COLO668 (cell line): Measurements from ENCODE around the gene RFXANK.
"Not testable (repeated sequence)": the region's sequence is repeated elsewhere in the genome, so short reads cannot be mapped to it uniquely, and the experiment has no call there.

Experiments
- DNase-seq: peaks from one replicate; lab custom pipeline; 2025; ENCODE audit not compliant: unreplicated experiment; lab: John Stamatoyannopoulos, UW

Gene RFXANK

DNA sequence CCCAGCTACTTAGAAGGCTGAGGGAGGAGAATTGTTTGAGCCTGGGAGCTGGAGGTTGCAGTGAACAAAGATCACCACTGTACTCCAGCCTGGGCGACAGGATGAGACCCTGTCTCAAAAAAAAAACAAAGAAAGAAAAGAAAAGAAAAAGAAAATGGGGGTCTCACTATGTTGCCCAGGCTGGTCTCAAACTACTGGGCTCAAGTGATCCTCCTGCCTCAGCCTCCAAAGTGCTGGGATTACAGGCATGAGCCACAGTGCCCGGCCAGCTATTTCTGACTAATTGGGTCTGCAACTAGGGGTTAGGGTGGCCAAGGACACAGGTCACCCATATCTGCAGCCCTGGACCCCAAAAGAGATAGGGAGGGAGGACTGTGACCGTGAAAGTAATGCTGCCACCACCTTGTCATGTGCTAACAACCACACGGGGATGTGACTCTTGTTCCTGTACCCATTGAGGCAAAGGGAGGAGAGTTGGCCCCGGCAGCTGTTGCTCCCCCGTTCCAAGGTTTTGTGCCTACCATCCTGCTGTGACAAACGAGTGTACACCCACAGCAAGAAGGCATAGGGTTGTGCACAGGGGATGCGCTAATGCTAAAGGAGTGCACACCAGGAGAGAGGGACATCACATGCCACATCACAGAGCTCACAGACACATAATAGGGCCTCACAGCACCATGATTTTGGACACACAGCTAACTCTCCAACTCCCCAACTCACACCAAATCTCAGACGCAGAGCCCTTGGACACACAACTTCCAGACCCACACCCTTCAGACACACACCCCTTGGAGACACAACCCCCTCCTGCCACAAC is 22.6 kb upstream of the RFXANK start:
- DNase-seq = no peak

DNA sequence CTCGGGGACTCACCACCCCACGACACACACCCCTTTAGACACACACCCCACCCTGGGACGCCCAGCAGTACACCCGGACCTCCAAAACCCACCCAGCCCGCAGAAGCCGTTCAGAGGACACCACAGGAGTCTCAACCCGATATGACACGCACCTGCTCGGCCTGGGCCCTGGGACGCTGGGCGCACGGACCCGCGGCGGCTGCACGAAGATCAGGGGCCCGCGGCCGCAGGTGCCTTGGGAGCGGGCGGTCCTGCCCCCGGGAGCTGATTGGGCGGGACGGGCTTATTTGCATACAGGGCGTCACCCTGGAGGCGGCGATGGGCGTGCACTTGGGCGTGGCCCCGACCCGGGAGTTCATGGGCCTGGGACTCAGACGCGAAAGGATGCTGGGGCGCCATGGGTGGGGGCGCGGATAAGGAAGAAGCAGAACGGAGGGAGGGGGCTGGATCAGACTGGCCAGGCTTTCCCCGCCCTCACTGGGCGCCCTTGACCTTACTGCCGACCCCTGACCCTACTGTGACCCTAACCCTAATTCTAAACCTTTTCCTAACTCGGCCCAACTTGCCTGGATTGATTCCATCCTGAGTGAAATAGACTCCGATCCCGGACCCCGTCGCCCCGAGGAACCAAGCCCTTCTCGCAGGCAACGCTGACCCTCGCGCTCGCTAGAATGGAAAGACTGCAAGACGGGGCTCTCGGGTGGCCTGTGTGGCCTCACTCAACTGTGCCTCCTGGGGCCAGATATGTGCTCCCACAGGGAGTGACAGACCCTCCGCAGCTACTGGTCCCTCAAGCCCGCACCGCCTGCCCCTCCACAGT is 21.8 kb upstream of the RFXANK start, which contains the start of gene MEF2B:
TSS of gene MEF2B (minus strand) at position 211 of the 820 bp plus-strand sequence. CDS start 19,528 bp downstream, outside the sequence.
- peak; percentile 77 for DNase-seq

DNA sequence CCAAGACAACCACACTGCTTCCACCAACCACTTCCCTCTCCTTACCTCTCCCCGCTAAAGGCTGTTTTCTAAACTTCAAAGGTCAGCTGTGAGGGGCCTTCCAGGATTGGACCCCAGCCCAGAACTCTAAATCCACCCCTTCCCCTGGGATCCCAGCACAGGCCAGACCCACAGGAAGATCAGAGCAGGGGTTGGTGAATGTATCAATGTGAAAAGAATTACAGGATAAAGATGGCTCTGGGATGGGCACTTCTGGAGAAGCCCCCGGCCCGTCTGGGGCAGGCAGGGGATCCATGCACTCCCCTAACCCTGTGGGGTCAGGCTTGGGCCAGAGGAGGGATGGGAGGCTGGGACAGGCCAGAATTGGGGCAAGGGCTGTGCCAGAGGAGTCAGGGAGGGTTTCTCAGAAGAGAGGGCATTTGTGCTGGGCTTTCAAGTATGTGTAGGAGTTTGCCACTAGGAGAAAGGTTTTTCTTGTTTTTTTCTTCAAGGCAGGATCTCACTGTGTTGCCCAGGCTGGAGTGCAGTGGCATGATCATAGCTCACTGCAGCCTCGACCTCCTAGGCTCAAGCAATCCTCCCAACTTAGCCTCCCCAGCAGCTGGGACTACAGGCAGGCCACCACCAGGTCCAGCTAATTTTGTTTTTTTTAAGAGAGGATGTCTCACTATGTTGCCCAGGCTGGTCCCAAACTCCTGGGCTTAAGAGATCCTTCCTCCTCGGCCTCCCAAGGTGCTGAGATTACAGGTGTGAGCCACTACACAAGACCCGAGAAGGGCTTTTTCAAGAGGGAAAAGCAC is 21.0 kb upstream of the RFXANK start:
- DNase-seq = no peak

DNA sequence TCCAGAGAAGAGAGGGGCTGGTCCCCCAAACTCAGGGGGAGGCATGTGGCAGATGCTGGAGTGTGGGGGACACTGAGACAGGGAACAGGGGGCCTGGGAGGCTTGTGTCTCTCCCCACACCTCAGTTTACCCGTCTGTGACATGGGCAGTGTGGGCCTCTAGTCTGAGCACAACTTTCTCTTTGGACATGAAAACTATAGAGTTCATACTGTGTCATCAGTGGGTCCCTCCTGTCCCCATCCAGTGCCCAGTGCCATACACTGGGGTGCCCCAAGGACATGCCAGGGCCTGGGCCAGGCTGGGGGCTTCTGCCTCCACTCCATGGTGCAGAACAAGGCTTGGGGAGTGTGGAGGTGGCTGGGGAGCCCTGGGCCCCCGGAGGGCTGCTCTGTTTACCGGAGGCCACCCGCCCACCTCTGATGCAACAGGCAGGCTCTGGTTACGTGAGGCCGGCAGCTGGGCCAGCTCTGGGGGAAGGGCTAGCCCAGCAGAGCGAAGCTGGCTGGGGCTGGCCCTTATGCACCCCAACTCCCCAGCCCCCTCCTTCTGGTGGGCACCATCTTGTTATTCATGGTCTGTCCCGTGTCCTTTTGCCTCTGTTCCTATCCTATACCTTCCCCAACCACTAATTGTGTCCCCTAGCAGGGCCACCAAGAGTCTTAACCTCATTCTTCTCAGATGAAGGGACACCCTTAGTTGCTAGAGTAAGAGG is 20.1 kb upstream of the RFXANK start:
- DNase-seq = peak; percentile 20

DNA sequence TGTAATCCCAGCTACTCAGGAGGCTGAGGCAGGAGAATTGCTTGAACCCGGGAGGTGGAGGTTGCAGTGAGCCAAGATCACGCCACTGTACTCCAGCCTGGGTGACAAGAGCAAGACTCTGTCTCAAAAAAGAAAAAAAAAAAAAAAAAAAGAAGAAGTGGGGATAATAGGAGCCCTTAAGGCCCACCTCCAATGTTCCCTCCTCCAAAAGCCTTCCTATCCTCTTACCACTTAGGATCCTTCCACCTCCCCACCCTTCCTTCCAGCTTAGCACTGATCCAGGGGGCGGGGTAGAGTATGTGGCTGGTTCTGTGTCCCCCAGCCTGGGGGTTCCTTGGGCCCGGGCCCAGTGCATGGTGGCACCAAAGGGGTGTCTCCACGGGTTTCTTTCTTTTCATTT is 18.8 kb upstream of the RFXANK start:
- DNase-seq = not testable (repeated sequence)

DNA sequence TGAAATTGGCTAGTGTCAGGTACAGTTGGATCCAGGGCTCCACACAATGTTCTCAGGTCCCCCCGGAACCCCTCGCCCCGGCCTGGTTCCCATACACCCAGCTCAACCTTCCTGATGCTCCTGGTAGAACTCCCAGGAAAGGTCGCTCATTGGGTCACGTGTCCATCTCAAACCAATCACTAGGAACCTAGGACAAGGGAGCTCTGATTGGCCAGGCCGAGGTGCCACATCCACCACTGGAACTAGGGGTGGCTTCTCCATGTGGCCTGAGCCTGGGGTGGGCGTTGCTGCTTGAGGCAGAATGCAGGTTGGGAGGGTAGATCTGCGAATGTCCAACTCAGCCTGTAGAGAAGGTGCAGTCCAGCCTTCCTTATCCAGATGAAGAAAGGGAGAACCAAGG is 15.1 kb upstream of the RFXANK start:
- no peak for DNase-seq

DNA sequence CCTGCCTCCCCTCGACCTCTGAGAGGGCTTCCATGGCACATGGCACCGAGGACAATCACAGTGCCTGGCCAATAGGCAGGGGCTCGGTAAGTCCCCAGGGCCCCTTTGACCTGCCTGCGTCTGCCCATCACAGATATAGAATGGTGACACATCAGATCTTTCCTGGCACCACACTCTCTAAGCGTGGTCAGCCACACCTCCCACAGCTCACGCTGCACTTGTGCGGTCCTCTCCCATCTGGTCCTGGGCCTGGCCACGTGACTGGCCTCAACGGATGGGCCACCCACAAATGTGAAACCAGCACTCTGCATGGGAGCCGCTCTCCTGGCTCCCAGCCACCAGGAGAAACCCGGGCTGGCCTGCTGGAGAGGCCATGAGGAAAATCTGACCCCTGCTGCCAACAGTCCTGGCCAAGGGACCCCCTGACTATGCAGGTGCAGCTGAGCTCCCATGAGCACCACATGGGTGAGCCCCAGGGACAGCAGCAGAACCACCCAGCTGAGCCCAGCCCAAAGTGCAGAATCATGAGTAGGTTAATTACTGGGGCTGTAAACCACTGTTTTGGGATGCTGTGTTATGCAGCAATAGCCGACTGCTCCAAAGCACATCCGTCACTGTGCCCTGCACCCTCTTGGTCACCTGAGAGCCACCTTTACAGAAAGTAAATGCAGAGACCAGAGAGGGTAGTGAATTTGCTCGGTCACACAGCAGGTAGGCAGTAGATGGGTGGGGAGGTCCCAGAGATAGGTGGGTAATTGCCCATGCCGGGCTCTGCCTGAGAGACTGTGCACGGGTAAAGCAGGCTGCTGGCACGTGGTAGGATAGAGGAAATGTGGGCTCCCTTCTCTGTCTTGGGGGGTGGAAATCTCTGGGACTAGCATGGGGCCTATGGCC is 12.3 kb upstream of the RFXANK start:
- no peak for DNase-seq

DNA sequence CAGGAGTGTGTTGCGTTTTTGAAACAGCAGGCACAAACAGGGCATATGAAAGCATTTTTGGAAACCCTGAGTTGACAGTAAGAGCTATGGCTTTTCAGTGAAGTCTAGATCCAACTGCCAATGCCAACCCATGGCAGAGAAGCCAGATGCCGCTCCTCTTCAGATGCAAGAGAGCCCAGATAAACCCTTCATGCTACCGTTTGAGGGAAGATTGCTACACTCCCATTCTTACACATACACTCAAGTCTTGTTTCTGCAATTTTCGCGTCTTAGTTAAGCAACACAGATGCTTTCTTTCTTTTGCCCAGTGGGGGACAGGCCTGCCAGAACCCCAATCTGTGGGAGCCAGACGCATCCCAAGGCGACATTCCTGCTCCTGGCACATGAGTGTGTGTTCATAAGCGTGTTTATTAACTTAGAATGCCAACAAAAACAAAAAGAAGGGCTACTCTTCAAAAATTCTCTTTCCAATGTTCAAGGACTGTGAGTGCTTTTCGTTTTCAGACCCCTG is 10.5 kb upstream of the RFXANK start:
- DNase-seq = no peak

DNA sequence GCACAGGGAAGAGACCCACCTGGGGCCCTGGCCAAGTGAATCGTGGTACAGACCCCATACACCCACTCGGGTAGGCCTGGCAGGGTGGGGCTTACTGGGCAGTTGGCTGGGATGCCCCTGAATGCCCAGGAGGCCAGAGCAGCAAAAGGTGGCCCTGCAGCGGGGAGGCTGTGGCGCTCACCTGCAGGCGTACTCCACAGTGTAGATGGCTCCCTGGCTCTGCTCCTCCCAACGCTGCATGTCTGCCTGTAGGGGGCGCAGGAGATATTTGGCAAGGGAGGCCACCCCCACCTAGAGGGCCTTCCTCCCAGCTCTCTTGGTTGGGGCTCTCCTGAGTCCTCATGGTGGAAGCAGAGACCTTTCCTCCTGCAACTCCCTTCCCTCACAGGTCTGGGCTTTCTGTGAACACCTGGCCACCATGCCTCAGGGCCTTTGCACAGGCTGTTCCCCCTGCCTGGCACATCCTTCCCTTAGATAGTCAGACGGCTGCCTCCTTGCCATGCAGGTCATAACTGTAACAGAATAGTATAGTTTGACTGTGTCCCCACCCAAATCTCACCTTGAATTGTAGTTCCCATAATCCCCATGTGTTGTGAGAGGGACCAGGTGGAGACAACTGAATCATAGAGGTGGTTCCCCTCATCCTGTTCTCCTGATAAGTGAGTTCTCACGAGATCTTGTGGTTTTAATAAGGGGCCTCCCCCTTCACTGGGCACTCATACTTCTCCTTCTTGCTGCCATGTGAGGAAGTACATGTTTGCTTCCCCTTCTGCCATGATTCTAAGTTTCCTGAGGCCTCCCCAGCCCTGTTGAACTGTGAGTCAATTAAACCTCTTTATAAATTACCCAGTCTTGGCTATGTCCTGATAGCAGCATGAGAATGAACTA is 6.0 kb upstream of the RFXANK start:
- DNase-seq = peak; percentile 49

DNA sequence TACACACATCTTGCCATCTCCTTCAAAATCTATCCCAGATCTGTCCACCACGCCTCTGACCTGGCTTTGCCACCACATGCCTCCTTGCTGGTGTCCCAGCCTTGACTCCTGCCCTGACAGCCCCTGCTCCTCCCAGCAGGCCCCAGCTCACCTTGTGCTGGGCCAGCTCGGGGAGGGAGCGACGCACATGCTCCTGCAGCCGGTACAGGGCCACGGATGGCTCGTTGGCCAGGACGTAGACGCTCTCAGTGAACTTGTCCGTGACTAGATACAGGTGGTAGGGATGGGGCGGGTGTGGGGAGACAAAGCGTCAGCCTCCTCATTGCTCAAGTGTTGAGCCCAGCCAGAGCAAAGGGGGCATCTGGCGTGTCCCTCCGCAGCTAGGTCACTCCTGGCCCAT is 5.3 kb upstream of the RFXANK start:
- no peak for DNase-seq

DNA sequence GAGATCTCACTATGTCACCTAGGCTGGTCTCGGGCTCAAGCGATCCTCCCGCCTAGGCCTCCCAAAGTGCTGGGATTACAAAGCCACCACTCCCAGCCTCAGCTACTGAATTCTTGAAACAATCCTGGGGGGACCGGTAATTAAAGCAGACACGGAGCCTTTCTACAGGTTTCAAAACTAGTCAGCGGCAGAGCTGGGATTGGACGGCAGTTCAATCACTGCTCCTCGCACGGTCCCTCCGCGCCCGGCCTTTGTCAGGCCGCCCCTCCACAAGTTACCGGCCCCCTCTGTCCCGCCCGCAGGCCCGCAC is 335 bp upstream of the RFXANK start:
- no peak for DNase-seq

DNA sequence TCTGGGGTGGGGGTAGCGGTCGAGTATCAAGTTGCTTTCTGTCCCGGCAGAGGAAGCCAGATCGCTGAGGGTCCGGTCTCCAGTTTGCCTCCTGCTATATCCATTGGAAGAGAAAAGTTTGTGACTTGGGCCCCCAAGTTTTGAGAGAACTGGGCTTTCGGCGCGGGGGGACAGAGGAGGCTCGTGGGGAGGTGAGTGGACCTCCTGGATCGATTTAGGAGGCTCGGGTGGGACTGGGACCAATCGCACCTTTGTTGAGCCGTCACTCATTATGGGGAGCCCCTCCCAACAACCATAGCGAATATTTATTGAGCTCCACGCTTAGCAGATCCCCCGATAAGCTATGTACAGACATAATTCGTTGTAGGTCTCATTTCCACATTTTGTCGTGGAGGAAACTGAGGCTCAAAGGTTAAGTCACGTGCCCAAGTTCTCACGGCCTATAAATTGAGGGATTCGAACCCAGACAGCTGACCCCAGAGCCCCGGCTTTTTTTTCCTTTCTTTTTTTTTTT is 909 bp downstream of the RFXANK start:
- no peak for DNase-seq

DNA sequence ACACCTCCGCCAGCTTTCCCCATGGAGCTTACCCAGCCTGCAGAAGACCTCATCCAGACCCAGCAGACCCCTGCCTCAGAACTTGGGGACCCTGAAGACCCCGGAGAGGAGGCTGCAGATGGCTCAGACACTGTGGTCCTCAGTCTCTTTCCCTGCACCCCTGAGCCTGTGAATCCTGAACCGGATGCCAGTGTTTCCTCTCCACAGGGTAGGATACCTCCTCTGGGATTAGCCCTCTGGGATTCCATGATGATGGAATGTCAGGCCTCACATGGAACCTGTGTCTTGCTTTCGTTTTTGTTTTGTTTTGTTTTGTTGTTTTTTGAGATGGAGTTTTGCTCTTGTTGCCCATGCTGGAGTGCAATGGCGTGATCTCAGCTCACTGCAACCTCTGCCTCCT is 1.9 kb downstream of the RFXANK start:
- no peak for DNase-seq

DNA sequence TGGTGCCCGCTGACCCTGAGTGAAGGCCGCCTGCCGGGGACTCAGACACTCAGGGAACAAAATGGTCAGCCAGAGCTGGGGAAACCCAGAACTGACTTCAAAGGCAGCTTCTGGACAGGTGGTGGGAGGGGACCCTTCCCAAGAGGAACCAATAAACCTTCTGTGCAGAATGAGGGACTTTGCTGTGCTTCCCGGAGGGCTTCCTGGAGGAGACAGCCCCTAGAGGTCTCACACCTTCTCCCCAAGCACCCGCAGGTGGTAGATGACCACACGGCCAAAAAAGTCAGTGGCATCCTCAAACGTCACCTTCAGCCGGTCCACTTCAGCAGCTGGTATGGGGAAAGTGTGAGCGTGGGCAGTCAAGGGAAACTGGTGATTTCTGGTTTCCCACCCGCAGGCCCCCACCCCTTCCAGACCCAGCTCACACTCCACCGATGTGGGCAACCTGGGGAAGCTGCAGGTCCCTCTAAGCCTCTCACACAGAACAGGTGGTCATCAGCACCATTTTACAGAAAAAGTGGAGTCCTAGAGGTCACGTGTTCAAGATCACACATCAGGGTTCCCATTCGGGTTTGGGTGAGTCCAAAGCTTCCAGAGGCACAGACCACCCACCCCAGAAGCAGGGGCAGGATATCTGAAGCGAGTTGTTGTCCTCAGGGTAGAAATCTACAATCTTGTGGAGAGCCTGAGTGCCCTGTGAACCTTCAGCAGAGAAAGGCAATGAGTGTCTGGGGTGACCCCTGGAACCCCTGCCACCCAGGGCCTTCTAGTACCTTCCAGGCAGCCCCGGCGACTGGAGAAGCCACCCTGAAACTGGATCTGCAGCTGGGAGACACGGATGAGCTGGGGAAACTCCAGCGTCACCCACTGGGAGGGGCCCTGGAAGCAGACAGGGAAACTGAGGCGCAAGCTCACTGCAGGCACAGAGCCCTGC is 9.9 kb downstream of the RFXANK start:
- no peak for DNase-seq

DNA sequence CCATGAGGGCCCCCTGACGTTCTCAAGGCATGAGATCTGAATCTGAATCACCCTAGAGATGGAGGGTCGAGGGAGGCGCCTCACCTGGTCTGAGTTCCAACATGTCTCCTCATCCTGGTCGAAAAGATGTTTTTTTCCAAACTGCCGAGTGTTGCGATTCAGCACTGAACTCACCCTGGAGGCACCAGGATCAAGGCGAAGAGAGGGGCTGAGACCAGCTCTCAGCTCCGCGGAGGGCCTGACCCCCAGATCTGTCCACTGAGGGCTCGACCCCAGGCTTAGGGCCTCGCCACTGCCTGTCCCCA is 10.6 kb downstream of the RFXANK start:
- no peak for DNase-seq

DNA sequence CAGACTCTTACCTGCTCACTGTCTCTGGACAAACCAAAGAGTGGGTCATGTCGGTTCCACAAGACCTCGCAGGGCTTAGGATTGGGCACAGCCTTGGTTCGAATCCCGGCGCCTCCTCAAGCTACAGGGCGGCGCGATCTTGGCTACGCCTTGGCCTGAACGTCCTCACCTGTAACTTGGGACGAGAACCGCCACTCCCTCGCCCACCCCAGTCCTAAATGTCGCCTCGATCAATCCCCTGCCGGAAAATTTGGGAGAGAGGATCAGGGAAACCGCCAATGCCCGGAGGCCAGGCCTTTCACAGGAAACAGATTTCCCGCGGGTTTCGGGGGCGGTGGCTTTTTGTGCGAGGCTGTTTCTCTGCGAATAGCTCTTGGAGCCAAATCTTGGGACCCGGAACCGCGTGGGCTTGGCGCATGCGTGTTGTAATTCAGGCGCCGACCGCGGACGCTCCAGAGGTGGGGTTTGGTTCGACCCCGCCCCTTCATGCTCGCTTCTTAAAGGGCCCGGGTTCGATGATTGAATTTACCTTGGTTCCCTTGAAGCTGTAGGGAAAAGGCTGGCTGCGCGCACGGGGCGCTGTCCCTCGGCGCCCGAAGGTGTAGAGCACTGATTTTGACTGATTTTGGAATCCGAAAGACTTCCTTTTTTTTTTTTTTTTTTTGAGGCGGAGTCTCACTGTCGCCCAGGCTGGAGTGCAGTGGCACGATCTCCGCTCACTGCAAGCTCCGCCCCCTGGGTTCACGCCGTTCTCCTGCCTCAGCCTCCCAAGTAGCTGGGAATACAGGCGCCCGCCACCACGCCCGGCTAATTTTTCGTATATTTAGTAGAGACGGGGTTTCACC is 11.2 kb downstream of the RFXANK start, which contains the start of gene NR2C2AP:
TSS of gene NR2C2AP (minus strand) at position 403 of the 845 bp plus-strand sequence. CDS start at position 49, 354 bp downstream.
- DNase-seq = peak; percentile 94

DNA sequence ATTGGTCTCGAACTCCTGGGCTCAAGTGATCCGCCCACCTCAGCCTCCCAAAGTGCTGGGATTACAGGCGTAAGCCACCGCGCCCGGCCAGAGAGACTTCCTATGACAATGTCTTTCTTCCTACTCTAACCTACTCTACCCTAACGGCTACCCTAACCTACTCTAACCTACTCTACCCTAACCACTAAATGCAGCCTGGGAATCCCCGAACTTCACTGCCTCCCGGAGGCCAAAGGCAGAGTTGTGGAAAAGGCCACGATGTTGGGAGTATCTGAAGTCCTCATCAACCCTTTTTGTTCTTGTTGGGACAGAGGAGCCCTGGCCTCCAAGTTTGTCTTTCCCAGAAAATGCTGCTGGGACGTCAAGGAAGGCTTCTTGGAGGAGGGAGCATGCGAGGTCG is 12.1 kb downstream of the RFXANK start:
- DNase-seq = no peak
